Fibroblast of skin of right biceps (primary cell): ENCODE measurements around the gene ZNF813.
A peak's percentile ranks its signal among the peaks of the same experiment; 100 is the strongest.
"Not testable (repeated sequence)": the region's sequence is repeated elsewhere in the genome, so short reads cannot be mapped to it uniquely, and the experiment has no call there.

ENCODE experiments used
- DNase-seq: peaks from one replicate; pipeline ENCODE4 v3.0.0-alpha.2; 2013

Gene ZNF813

GRCh38 chr19:53467485-53468262, at the start of gene ZNF813:
Gene ZNF813, plus strand, starts transcription at chr19:53467733. Its CDS starts 16,090 bp downstream, at chr19:53483823.
- DNase-seq: peak; percentile 83

DNA sequence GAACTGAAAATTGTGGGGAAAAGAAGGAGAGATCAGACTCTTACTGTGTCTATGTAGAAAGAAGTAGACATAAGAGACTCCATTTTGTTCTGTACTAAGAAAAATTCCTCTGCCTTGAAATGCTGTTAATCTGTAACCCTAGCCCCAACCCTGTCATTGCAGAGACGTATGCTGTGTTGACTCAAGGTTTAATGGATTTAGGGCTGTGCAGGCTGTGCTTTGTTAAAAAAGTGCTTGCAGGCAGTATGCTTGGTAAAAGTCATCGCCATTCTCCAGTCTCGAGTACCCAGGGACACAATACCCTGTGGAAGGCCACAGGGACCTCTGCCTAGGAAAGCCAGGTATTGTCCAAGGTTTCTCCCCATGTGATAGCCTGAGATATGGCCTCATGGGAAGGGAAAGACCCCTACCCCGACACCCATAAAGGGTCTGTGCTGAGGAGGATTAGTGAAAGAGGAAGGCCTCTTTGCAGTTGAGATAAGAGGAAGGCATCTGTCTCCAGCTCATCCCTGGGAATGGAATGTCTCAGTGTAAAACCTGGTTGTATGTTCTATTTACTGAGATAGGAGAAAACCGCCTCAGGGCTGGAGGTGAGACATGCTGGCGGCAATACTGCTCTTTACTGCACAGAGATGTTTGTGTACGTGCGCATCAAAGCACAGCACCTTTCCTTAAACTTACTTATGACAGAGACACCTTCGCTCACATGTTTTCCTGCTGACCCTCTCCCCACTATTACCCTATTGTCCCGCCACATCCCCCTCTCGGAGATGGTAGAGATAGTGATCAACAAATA, 46.8 kb upstream of the ZNF813 start:
- not testable (repeated sequence) for DNase-seq

DNA sequence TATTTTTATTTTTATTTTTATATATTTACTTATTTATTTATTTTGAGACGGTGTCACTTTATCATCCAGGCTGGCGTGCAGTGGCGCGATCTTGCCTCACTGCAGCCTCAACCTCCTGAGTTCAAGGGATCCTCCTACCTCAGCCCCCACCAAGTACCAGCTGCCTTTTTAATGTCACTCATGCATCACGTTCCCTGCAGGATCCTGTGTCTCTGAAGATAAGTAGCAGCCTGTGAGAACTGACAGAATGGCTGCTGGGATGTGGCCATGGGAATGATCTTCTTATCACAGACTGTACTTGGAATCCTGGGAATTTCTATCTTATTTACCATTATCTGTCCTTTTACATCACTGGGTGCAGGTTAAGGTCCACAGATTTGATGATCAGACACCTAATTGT, 45.0 kb upstream of the ZNF813 start:
- DNase-seq: no peak

DNA sequence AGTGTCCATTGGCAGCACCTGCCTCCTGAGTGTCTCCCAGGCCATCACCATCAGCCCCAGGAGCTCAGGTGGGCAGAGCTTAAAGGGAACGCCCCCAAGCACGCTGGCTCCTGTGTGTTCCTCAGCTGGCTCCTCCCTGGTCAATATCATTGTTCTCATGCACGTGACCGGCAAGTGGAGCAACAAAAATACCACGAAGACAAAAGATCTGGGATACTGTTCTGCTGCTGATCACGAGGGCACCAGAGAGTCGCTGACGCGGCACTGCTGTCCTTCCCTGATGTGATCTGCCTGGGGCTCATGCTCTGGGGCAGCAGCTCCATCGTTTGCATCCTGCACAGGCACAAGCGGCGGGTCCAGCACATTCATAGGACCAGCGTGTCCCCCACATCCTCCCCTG, 44.5 kb upstream of the ZNF813 start:
- not testable (repeated sequence) for DNase-seq

GRCh38 chr19:53423680-53424079, 43.9 kb upstream of the ZNF813 start:
- not testable (repeated sequence) for DNase-seq

- peak; percentile 24 for DNase-seq
Observed at GRCh38 chr19:53424968-53425597, 42.5 kb upstream of the ZNF813 start.

DNA sequence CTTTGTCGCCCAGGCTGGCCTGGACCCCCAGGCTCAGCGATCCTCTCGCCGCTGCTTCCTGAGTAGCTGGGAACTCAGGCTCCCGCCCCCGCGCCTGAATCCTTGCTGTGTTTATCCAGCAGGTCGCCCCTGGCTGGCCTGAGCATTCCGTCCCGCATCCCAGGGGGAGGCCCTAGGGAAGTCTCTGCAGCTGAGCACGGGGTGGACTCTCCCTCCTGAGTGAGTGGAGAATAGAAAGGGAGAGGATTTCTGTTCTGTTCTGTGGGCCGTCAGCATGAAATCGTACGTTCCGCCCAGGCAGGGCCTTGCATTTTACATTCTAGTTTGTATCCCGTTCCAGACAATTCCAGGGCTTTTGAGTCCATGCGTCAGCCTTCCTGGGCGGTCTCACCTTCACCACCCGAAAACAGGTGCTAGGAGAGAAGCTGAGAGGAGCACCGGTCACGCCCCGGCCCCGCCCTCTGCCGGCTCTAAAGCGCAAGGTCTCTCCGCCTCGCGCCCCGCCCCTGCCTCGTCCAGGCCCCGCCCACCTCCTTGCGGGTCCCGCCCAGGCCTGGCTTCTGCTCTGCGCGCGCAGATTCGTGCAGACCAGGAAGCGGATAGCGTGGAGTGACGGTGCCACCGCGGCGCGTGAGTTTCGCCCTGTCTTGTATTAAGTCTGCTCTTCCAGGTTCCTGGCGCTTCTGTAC, 36.0 kb upstream of the ZNF813 start, which contains the start of gene ZNF761:
TSS of gene ZNF761 (plus strand) at position 586 of the 689 bp plus-strand sequence. CDS start 15,285 bp downstream, outside the sequence.
- DNase-seq: peak; percentile 88

DNA sequence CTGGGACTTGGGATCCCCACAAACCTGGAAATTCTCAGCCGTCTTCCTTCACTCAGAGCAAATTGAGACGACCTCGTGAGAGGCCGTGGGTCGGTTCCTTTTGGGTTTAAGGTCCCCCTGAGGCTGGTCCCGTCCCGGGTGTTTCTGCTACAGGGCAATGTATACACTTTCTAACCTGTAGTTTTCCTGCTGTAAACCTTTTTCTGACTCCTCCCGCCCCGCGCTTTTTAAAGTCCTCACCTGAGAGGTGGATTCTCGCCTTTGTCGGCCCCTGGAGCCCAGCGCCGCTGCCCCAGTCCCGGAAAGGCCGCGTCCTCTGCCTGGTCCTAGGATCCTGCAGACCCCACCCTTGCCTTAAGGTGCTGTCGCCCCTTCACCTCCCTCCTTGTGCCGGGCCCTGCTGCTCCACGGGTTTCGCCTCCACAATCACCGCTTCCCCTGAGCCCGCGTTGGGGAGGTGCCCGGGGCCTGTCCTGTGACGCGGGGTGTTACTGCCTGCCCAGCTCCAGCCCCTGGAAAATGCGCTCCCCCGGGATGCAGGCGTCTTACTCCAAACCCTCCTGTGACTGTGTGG, 35.4 kb upstream of the ZNF813 start:
- peak; percentile 9 for DNase-seq

- not testable (repeated sequence) for DNase-seq
Observed at GRCh38 chr19:53443809-53444208, 23.7 kb upstream of the ZNF813 start.

DNA sequence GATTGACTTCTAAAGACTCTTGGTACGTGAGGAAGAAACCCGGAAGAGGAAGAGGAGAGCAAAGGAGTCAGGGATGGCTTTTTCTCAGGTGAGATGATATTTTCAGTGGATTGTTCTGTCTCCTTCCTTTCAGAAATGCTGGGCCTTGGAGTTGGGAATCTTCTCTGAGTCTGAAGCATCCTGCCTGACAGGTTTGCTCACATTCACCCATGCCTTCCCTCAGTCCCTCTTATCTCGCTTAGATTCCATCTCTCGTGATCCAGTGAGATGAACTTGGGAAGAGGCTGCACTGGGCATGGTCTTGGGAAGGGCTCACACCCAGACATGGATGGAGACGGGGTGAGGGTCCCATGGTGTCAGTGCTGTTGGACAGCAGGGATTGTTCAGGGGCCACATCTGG, 20.3 kb upstream of the ZNF813 start:
- not testable (repeated sequence) for DNase-seq

DNA sequence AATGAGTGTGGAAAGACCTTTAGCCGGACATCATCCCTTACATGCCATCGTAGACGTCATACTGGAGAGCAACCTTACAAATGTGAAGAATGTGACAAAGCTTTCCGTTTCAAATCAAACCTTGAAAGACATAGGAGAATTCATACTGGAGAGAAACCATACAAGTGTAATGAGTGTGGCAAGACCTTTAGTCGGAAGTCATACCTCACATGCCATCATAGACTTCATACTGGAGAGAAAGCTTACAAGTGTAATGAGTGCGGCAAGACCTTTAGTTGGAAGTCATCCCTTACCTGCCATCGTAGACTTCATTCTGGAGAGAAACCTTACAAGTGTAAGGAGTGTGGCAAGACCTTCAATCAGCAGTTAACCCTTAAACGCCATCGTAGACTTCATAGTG, 11.7 kb upstream of the ZNF813 start:
- no peak for DNase-seq

DNA sequence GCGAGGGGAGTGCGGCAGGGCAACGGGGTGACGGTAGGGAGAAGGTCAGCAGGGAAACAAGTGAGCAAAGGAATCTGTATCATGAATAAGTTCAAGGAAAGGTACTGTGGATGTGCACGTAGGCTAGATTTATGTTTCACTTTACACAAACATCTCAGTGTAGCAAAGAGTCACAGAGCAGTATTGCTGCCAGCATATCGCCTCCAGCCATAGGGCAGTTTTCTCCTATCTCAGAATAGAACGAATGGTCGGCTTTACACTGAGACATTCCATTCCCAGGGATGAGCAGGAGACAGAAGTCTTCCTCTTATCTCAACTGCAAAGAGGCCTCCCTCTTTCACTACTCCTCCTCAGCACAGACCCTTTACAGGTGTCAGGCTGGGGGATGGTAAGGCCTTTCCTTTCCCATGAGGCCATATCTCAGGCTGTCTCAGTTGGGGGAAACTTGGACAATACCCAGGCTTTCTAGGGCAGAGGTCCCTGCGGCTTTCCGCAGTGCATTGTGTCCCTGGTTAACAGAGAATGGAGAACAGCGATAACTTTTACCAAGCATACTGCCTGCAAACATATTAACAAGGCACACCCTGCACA, 7.3 kb upstream of the ZNF813 start:
- DNase-seq: not testable (repeated sequence)

DNA sequence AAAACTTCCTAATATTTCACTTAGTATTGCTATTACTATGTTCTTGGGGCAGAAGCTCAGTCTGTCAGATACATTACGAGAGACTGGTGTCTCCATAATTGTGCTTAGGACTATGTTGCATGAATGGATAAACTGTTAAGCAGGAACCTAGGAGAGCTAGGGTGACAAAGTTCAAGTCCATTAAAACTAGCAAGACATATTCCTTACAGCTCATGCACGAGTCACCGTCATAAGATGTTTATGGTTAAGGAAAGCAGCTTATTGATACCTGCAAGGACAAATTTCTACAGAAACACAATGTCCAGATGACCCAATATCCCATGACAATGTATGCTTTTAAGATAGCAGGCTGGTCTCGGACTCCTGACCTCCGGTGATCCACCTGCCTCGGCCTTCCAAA, 5.7 kb upstream of the ZNF813 start:
- no peak for DNase-seq

- DNase-seq: no peak
Observed at GRCh38 chr19:53462861-53463260, 4.7 kb upstream of the ZNF813 start.

DNA sequence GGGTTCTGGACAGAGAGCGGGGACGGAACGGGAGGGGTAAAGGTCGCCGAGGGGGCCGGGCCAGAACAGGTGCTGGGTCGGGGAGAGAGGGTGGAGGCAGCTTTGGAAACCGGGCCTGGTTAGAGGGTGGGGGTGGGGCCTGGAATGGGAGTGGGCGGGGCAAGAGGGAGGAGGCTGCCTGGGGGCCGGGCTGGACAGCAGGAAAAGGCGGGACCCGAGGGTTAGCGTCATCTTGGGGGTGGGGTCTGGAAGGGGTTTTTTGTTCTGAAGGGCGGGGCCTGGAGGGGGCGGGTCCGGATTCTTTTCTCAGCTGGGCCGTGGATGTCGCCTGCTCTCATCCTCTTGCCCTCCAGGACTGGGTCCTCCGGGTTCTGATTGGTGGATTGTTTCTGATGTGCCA, 4.3 kb upstream of the ZNF813 start:
- no peak for DNase-seq

GRCh38 chr19:53466726-53467484, 628 bp upstream of the ZNF813 start:
- DNase-seq: no peak

- not testable (repeated sequence) for DNase-seq
Observed at GRCh38 chr19:53468628-53469027, 1.1 kb downstream of the ZNF813 start.

DNA sequence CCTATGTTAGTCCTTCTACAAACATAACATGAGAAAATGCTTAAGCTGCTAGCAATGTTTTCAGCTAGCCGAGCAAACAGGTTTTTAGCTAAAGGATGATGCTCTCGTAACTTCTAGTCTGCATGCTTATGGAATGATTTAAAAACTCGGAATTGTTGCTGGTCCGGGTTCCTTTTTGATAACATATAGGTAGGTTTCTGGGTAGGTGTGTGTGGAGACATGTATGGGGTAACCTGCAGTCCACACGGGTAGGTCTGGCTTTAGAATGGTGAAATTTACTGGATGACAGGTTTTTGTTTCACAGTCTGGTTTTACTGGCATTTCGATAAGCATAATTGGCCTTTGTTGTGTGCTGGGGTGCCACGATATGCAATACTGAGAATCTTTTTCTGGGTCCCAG, 4.4 kb downstream of the ZNF813 start:
- DNase-seq: no peak

- not testable (repeated sequence) for DNase-seq
Observed at GRCh38 chr19:53474832-53475231, 7.3 kb downstream of the ZNF813 start.

GRCh38 chr19:53475470-53475869, 7.9 kb downstream of the ZNF813 start:
- not testable (repeated sequence) for DNase-seq

DNA sequence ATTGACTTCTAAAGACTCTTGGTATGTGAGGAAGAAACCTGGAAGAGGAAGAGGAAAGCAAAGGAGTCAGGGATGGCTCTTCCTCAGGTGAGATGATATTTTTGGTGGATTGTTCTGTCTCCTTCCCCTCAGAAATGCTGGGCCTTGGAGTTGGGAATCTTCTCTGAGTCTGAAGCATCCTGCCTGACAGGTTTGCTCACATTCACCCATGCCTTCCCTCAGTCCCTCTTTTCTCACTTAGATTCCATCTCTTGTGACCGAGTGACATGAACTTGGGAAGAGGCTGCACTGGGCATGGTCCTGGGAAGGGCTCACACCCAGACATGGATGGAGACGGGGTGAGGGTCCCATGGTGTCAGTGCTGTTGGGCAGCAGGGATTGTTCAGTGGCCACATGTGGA, 16.2 kb downstream of the ZNF813 start:
- DNase-seq: not testable (repeated sequence)
